CD14-positive monocyte (primary cell): ENCODE measurements around the gene ELFN1. TPM values are rescaled to one million over a fixed set of nuclear protein-coding genes. Genes with fewer than 3 reads are reported as not detected.

Experiments
- DNase-seq, 3 donors: peaks; one replicate each; pipeline ENCODE4 v3.0.0-alpha.2; 2011 to 2022
- H2AFZ ChIP-seq: 2 replicates; pipeline ENCODE4 v1.6.0; 2012; ENCODE audit warnings: mild to moderate bottlenecking, low read depth, low read length, inconsistent platforms; ENCODE audit not compliant: insufficient read depth, poor library complexity, severe bottlenecking
- H3K27ac ChIP-seq, 2 donors: 1 replicate in 1 of 2; 2 replicates in 1 of 2; pipeline ENCODE4 v1.5.1; 2012 to 2013; ENCODE audit warnings: low read length in 2 of 2, control low read depth in 1 of 2, inconsistent platforms in 1 of 2, low read depth in 1 of 2, mild to moderate bottlenecking in 1 of 2
- H3K27me3 ChIP-seq, 2 donors: one replicate each; pipeline versions ENCODE4 v1.6.0 to v1.6.1; 2011 to 2013; ENCODE audit warnings: low read length in 2 of 2; ENCODE audit not compliant: control insufficient read depth in 2 of 2, insufficient read depth in 2 of 2
- H3K36me3 ChIP-seq, 2 donors: replicated peaks in 1 of 2; 1 replicate in 1 of 2; 2 replicates in 1 of 2; pipeline versions ENCODE4 v1.5.1 to v1.6.1; 2012 to 2013; ENCODE audit warnings: low read length in 2 of 2, control low read depth in 1 of 2, inconsistent platforms in 1 of 2, mild to moderate bottlenecking in 1 of 2; ENCODE audit not compliant: insufficient read depth in 2 of 2, control insufficient read depth in 1 of 2
- H3K4me1 ChIP-seq, 2 donors: 1 replicate in 1 of 2; 2 replicates in 1 of 2; pipeline versions ENCODE4 v1.5.1 to v1.6.1; 2012 to 2013; ENCODE audit warnings: low read length in 2 of 2, control low read depth in 1 of 2, inconsistent platforms in 1 of 2, mild to moderate bottlenecking in 1 of 2, moderate library complexity in 1 of 2; ENCODE audit not compliant: insufficient read depth in 2 of 2, control insufficient read depth in 1 of 2
- H3K4me2 ChIP-seq: replicated peaks from 2 replicates; pipeline ENCODE3; 2012; ENCODE audit warnings: low read length, moderate library complexity, mild to moderate bottlenecking; ENCODE audit not compliant: poor library complexity, severe bottlenecking; ENCODE audit errors: extremely low read depth
- H3K4me3 ChIP-seq, 3 experiments: fragments of 200-600 bp in 1 of 3; sonication (generic) in 1 of 3; replicated peaks in 1 of 3; 1 replicate in 2 of 3; 2 replicates in 1 of 3; pipeline ENCODE4 v1.5.1; 2011 to 2013; ENCODE audit warnings: low read length in 3 of 3, mild to moderate bottlenecking in 3 of 3, control low read depth in 2 of 3, low read depth in 2 of 3, inconsistent platforms in 1 of 3, moderate library complexity in 1 of 3
- H3K79me2 ChIP-seq: 2 replicates; pipeline ENCODE4 v1.6.0; 2012; ENCODE audit warnings: mild to moderate bottlenecking, control low read depth, inconsistent platforms, low read length, moderate library complexity; ENCODE audit not compliant: insufficient read depth
- H3K9ac ChIP-seq: 2 replicates; pipeline ENCODE4 v1.6.0; 2017; ENCODE audit warnings: low read length, mild to moderate bottlenecking; ENCODE audit not compliant: insufficient read depth, poor library complexity, severe bottlenecking
- H3K9me3 ChIP-seq, 2 donors: replicated peaks in 1 of 2; 1 replicate in 1 of 2; 2 replicates in 1 of 2; pipeline versions ENCODE4 v1.5.1 to v1.6.1; 2012 to 2013; ENCODE audit warnings: low read length in 2 of 2, control low read depth in 1 of 2; ENCODE audit not compliant: control insufficient read depth in 1 of 2, insufficient read depth in 1 of 2
- H4K20me1 ChIP-seq: 2 replicates; pipeline ENCODE4 v1.6.0; 2012; ENCODE audit warnings: mild to moderate bottlenecking, low read length, control low read depth, moderate library complexity; ENCODE audit not compliant: insufficient read depth
- H3K27ac Mint-ChIP-seq, 7 donors: one replicate each; pipeline ENCODE4 v1.8.0; 2020; ENCODE audit warnings: mild to moderate bottlenecking in 7 of 7, mixed read lengths in 7 of 7, moderate library complexity in 6 of 7, inconsistent platforms in 2 of 7
- H3K27me3 Mint-ChIP-seq, 3 donors: one replicate each; pipeline ENCODE4 v1.8.0; 2021 to 2022; ENCODE audit warnings: low read depth in 3 of 3, mild to moderate bottlenecking in 3 of 3, mixed read lengths in 3 of 3, moderate library complexity in 3 of 3, inconsistent platforms in 1 of 3
- H3K36me3 Mint-ChIP-seq, 2 donors: one replicate each; pipeline ENCODE4 v1.8.0; 2020; ENCODE audit warnings: mixed read lengths in 2 of 2, inconsistent platforms in 1 of 2, mild to moderate bottlenecking in 1 of 2
- H3K4me1 Mint-ChIP-seq: one replicate; pipeline ENCODE4 v1.8.0; 2020; ENCODE audit warnings: mild to moderate bottlenecking, mixed read lengths
- H3K4me3 Mint-ChIP-seq, 2 donors: one replicate each; pipeline ENCODE4 v1.8.0; 2020; ENCODE audit warnings: mild to moderate bottlenecking in 2 of 2, mixed read lengths in 2 of 2, moderate library complexity in 1 of 2
- H3K9me3 Mint-ChIP-seq, 7 donors: one replicate each; pipeline ENCODE4 v1.8.0; 2020 to 2022; ENCODE audit warnings: mixed read lengths in 7 of 7, mild to moderate bottlenecking in 6 of 7, moderate library complexity in 6 of 7, inconsistent platforms in 2 of 7
- CTCF ChIP-seq: fragments of 200-600 bp; IDR thresholded peaks from one replicate; pipeline ENCODE4 v1.8.0; 2022; ENCODE audit warnings: antibody characterized with exemption, mild to moderate bottlenecking
- WGBS: methylation state at CpG from one replicate; pipeline ENCODE4 v1.1.5; 2013; ENCODE audit warnings: missing lambda C conversion rate; ENCODE audit not compliant: insufficient coverage; 5-methylcytosine and 5-hydroxymethylcytosine counted together
- intact Hi-C, 2 donors: fragments of 100-400 bp; cut with micrococcal nuclease; formaldehyde crosslinking; loops; one replicate each; pipeline versions ENCODE4 v1.15.0 to v1.15.1; 2023
- polyA plus RNA-seq, 3 donors: library from polyadenylated mRNA; depleted of rRNA in 1 of 3; unstranded in 2 of 3; stranded (reverse) in 1 of 3; fragments of 300-500 nt in 2 of 3; fragments of >200 nt in 1 of 3; fragmentation: Illumina TruSeq in 2 of 3; gene quantifications; 1 replicate in 2 of 3; 2 replicates in 1 of 3; pipeline ENCODE4 v1.2.3, GENCODE V29; 2012 to 2021

ELFN1 gene
- polyA plus RNA-seq, 3 donors = not detected

GRCh38 chr7:1650363-1651030 is 19.6 kb upstream of the ELFN1 start:
- Mint-ChIP-seq H3K27me3 (peaks cover 2 to 18% (median 4%) of the 10 kb centered on the region in 3 donors), H3K4me3 (no peak overlapping the region), H3K27ac (no peak overlapping the region), H3K9me3 (peaks cover 0 to 3% (median 0%) of the 10 kb centered on the region in 7 donors), H3K4me1 (no peaks in the 10 kb centered on the region), H3K36me3 (no peaks in the 10 kb centered on the region)
- Histone ChIP-seq H3K4me2 (no peak overlapping the region), H3K27me3 (no peaks in the 10 kb centered on the region), H3K27ac (no peak overlapping the region), H3K4me3 (no peak overlapping the region), H3K79me2 (no peaks in the 10 kb centered on the region), H3K4me1 (no peaks in the 10 kb centered on the region), H4K20me1 (no peaks in the 10 kb centered on the region), H2AFZ (no peak overlapping the region), H3K9me3 (no peaks in the 10 kb centered on the region), H3K36me3 (no peaks in the 10 kb centered on the region), H3K9ac (no peak overlapping the region)
- no peak for DNase-seq
- no peak for TF ChIP-seq CTCF
- WGBS = 88% methylated on average over 18 of the region's 23 CpGs
- intact Hi-C loops = no loop called here

GRCh38 chr7:1651031-1651446 is 19.0 kb upstream of the ELFN1 start:
- H3K27ac ChIP-seq = no peak overlapping the region
- Mint-ChIP-seq H3K4me1 (no peaks in the 10 kb centered on the region), H3K27ac (no peak overlapping the region), H3K4me3 (no peak overlapping the region), H3K27me3 (peaks cover 5 to 23% (median 7%) of the 10 kb centered on the region in 3 donors), H3K9me3 (peaks cover 0 to 3% (median 0%) of the 10 kb centered on the region in 7 donors), H3K36me3 (no peaks in the 10 kb centered on the region)
- H4K20me1 ChIP-seq = no peaks in the 10 kb centered on the region
- no peaks in the 10 kb centered on the region for H3K4me1 ChIP-seq
- no peaks in the 10 kb centered on the region for H3K36me3 ChIP-seq
- H3K4me2 ChIP-seq = no peak overlapping the region
- 91% methylated on average over 7 of the region's 13 CpGs for whole genome bisulfite sequencing
- DNase-seq = no peak
- H3K9me3 ChIP-seq = no peaks in the 10 kb centered on the region
- H2AFZ ChIP-seq = no peak overlapping the region
- H3K79me2 ChIP-seq = no peaks in the 10 kb centered on the region
- H3K4me3 ChIP-seq = no peak overlapping the region
- no peaks in the 10 kb centered on the region for H3K27me3 ChIP-seq
- no peak overlapping the region for H3K9ac ChIP-seq
- intact Hi-C loops = no loop called here
- no peak for TF ChIP-seq CTCF
